GM12892 (cell line): Measurements from ENCODE around the gene PRM1. TPM values are rescaled to one million over a fixed set of nuclear protein-coding genes. Genes with fewer than 3 reads are reported as not detected.

Source experiments
- DNase-seq: peaks from one replicate; pipeline ENCODE4 v3.0.0; 2011; ENCODE audit not compliant: insufficient read length
- FAIRE-seq: peaks from 2 replicates; lab custom pipeline; 2011; peaks lifted over from hg19 to GRCh38; lab: Jason Lieb, UNC
- POLR2A ChIP-seq: IDR thresholded peaks from 2 replicates; pipeline ENCODE4 v1.6.1; 2011; ENCODE audit warnings: low read depth, low read length, control low read depth
- POLR2AphosphoS5 ChIP-seq: IDR thresholded peaks from 2 replicates; pipeline ENCODE4 v1.6.1; 2011; ENCODE audit warnings: low read depth, low read length, control low read depth
- TAF1 ChIP-seq: IDR thresholded peaks from 2 replicates; pipeline ENCODE4 v1.6.1; 2011; ENCODE audit warnings: low read depth, mild to moderate bottlenecking, control low read depth, low read length, borderline replicate concordance
- polyA plus RNA-seq: library from polyadenylated mRNA; unstranded; fragments of >200 nt; gene quantifications from one replicate; pipeline ENCODE4 v1.2.1, GENCODE V29; 2012; ENCODE audit warnings: missing spikeins, inconsistent platforms; ENCODE audit not compliant: missing spikeins

Gene PRM1
- polyA plus RNA-seq, result not detected

- TF ChIP-seq POLR2A (no peak), TAF1 (no peak), POLR2AphosphoS5 (no peak)
- DNase-seq (no peak), FAIRE-seq (no peak)
These were observed at the start of gene PRM1 for GRCh38 chr16:11280616-11281522. TSS of gene PRM1 (minus strand) at chr16:11281330. CDS start at chr16:11281238, 92 bp downstream.

- no peak for TF ChIP-seq POLR2A
- TF ChIP-seq POLR2AphosphoS5, result no peak
- no peak for TF ChIP-seq TAF1
- no peak for DNase-seq
- FAIRE-seq, result no peak
These were observed 49.6 kb upstream of the PRM1 start for GRCh38 chr16:11330526-11331237.

GRCh38 chr16:11329891-11330290, 48.8 kb upstream of the PRM1 start:
- DNase-seq (no peak), FAIRE-seq (no peak)
- no peak for TF ChIP-seq POLR2AphosphoS5
- no peak for TF ChIP-seq TAF1
- no peak for TF ChIP-seq POLR2A

GRCh38 chr16:11329071-11329491, 48.0 kb upstream of the PRM1 start:
- TF ChIP-seq POLR2A (no peak), POLR2AphosphoS5 (no peak), TAF1 (no peak)
- DNase-seq (no peak), FAIRE-seq (peak; percentile 84)

- FAIRE-seq (peak; percentile 92), DNase-seq (peak; percentile 78)
- no peak for TF ChIP-seq TAF1
- peak; percentile 85 for TF ChIP-seq POLR2AphosphoS5
- peak; percentile 65; the same call in 1 of the 2 replicates for TF ChIP-seq POLR2A
These were observed 47.3 kb upstream of the PRM1 start for GRCh38 chr16:11328172-11329070.

GRCh38 chr16:11327277-11328171, 46.4 kb upstream of the PRM1 start:
- TF ChIP-seq TAF1 (no peak), POLR2A (peak; percentile 33), POLR2AphosphoS5 (no peak)
- FAIRE-seq (peak; percentile 79), DNase-seq (peak; percentile 68)

GRCh38 chr16:11326737-11327276, 45.7 kb upstream of the PRM1 start:
- TF ChIP-seq POLR2A, result no peak
- TF ChIP-seq TAF1, result no peak
- no peak for TF ChIP-seq POLR2AphosphoS5
- no peak for DNase-seq
- FAIRE-seq, result peak; percentile 36

GRCh38 chr16:11326084-11326736, 45.1 kb upstream of the PRM1 start:
- no peak for DNase-seq
- no peak for TF ChIP-seq TAF1
- no peak for TF ChIP-seq POLR2A
- TF ChIP-seq POLR2AphosphoS5, result no peak
- FAIRE-seq, result peak; percentile 5

- TF ChIP-seq POLR2AphosphoS5, result no peak
- TF ChIP-seq TAF1, result no peak
- TF ChIP-seq POLR2A, result no peak
- FAIRE-seq, result peak; percentile 56
- DNase-seq, result no peak
These were observed 44.4 kb upstream of the PRM1 start for GRCh38 chr16:11325404-11326083.
